Measurements from ENCODE around the gene MSANTD1. TPM values are rescaled to one million over a fixed set of nuclear protein-coding genes. Genes with fewer than 3 reads are reported as not detected.

The MSANTD1 gene
- polyA plus RNA-seq, 1 donor from 2014 or later: 12.7 TPM

GRCh38 chr4:3213106-3213425 lies 35.9 kb upstream of the MSANTD1 start:
- no peak overlapping the region for H3K4me2 ChIP-seq (ENCODE audit: low read length)
- TF ChIP-seq SMC3 (conservative IDR thresholded peaks at IDR 0.05; ENCODE audit: poor library complexity): no peak
- TF ChIP-seq REST (IDR thresholded peaks at IDR 0.05; ENCODE audit: borderline replicate concordance): no peak
- TF ChIP-seq POLR2AphosphoS5 (IDR thresholded peaks at IDR 0.05): no peak
- no peak for TF ChIP-seq CTCF (IDR thresholded peaks at IDR 0.05; ENCODE audit: poor library complexity, severe bottlenecking)
- TF ChIP-seq EZH2 (IDR thresholded peaks at IDR 0.05; ENCODE audit: borderline replicate concordance, insufficient read depth, low read length, poor library complexity, severe bottlenecking): no peak
- no peak for TF ChIP-seq EP300 (conservative IDR thresholded peaks at IDR 0.05; ENCODE audit: poor library complexity, severe bottlenecking)
- TF ChIP-seq MXI1 (conservative IDR thresholded peaks at IDR 0.05; ENCODE audit: poor library complexity, severe bottlenecking): no peak
- TF ChIP-seq TAF1 (IDR thresholded peaks at IDR 0.05; ENCODE audit: low read depth): no peak
- no peak for TF ChIP-seq RAD21 (conservative IDR thresholded peaks at IDR 0.05)
- no peak overlapping the region for H3K9ac ChIP-seq (ENCODE audit: low read length)
- H3K36me3 ChIP-seq (ENCODE audit: insufficient read depth, low read length): peaks cover 23% of the 10 kb centered on the region
- no peak overlapping the region for H3K4me3 ChIP-seq (ENCODE audit: low read length)
- no peaks in the 10 kb centered on the region for H3K9me2 ChIP-seq (ENCODE audit: insufficient read depth, low read length)
- H3F3A ChIP-seq (ENCODE audit: insufficient read depth, low read length, poor library complexity, severe bottlenecking): no peaks in the 10 kb centered on the region
- H3K27me3 ChIP-seq (ENCODE audit: insufficient read depth, low read depth, low read length): no peaks in the 10 kb centered on the region
- no peak overlapping the region for H2AFZ ChIP-seq (ENCODE audit: low read depth, low read length)
- no peaks in the 10 kb centered on the region for H3K9me3 ChIP-seq (ENCODE audit: low read length)
- no peaks in the 10 kb centered on the region for H4K20me1 ChIP-seq (ENCODE audit: insufficient read depth)
- no peak overlapping the region for H3K27ac ChIP-seq (ENCODE audit: low read length)
- H3K79me2 ChIP-seq (replicated peaks; ENCODE audit: insufficient read depth, low read length): no peaks in the 10 kb centered on the region

GRCh38 chr4:3213661-3214250 lies 35.2 kb upstream of the MSANTD1 start:
- no peak overlapping the region for H3K4me3 ChIP-seq (ENCODE audit: low read length)
- H4K20me1 ChIP-seq (ENCODE audit: insufficient read depth): no peaks in the 10 kb centered on the region
- H3K36me3 ChIP-seq (ENCODE audit: insufficient read depth, low read length): peaks cover 23% of the 10 kb centered on the region
- H3K27me3 ChIP-seq (ENCODE audit: insufficient read depth, low read depth, low read length): no peaks in the 10 kb centered on the region
- no peaks in the 10 kb centered on the region for H3F3A ChIP-seq (ENCODE audit: insufficient read depth, low read length, poor library complexity, severe bottlenecking)
- H3K9ac ChIP-seq (ENCODE audit: low read length): no peak overlapping the region
- no peaks in the 10 kb centered on the region for H3K79me2 ChIP-seq (replicated peaks; ENCODE audit: insufficient read depth, low read length)
- no peak overlapping the region for H2AFZ ChIP-seq (ENCODE audit: low read depth, low read length)
- H3K9me2 ChIP-seq (ENCODE audit: insufficient read depth, low read length): no peaks in the 10 kb centered on the region
- H3K27ac ChIP-seq (ENCODE audit: low read length): no peak overlapping the region
- TF ChIP-seq RAD21 (conservative IDR thresholded peaks at IDR 0.05) (no peak), MXI1 (conservative IDR thresholded peaks at IDR 0.05; ENCODE audit: poor library complexity, severe bottlenecking) (no peak), REST (IDR thresholded peaks at IDR 0.05; ENCODE audit: borderline replicate concordance) (no peak), CTCF (IDR thresholded peaks at IDR 0.05; ENCODE audit: poor library complexity, severe bottlenecking) (no peak), EP300 (conservative IDR thresholded peaks at IDR 0.05; ENCODE audit: poor library complexity, severe bottlenecking) (no peak), EZH2 (IDR thresholded peaks at IDR 0.05; ENCODE audit: borderline replicate concordance, insufficient read depth, low read length, poor library complexity, severe bottlenecking) (no peak), SMC3 (conservative IDR thresholded peaks at IDR 0.05; ENCODE audit: poor library complexity) (no peak), POLR2AphosphoS5 (IDR thresholded peaks at IDR 0.05) (no peak), TAF1 (IDR thresholded peaks at IDR 0.05; ENCODE audit: low read depth) (no peak)
- no peak overlapping the region for H3K4me2 ChIP-seq (ENCODE audit: low read length)
- H3K9me3 ChIP-seq (ENCODE audit: low read length): no peaks in the 10 kb centered on the region

All from neural cell (in vitro differentiated cells).